KG1 (cell line): ENCODE data around the gene ZNF862.

Experiments
- DNase-seq: peaks from one replicate; lab custom pipeline; 2025; lab: John Stamatoyannopoulos, UW

Gene ZNF862

GRCh38 chr7:149838224-149838991, at the start of gene ZNF862:
Gene ZNF862 (plus strand): TSS chr7:149838375. CDS start chr7:149838612, 237 bp downstream.
- peak; percentile 53 for DNase-seq

GRCh38 chr7:149789101-149789500, 49.1 kb upstream of the ZNF862 start:
- DNase-seq = no peak

GRCh38 chr7:149790146-149790548, 48.0 kb upstream of the ZNF862 start:
- no peak for DNase-seq

- DNase-seq = no peak
Measured at GRCh38 chr7:149790754-149791360, 47.3 kb upstream of the ZNF862 start.

- DNase-seq = no peak
Measured at GRCh38 chr7:149791411-149792219, 46.6 kb upstream of the ZNF862 start.

- DNase-seq = no peak
Measured at GRCh38 chr7:149792220-149792595, 46.0 kb upstream of the ZNF862 start.

- DNase-seq = no peak
Measured at GRCh38 chr7:149793261-149793660, 44.9 kb upstream of the ZNF862 start.

GRCh38 chr7:149794661-149795060, 43.5 kb upstream of the ZNF862 start:
- no peak for DNase-seq

GRCh38 chr7:149795126-149795525, 43.0 kb upstream of the ZNF862 start:
- DNase-seq = no peak

GRCh38 chr7:149796287-149796860, 41.8 kb upstream of the ZNF862 start:
- DNase-seq = no peak

- no peak for DNase-seq
Measured at GRCh38 chr7:149797771-149798170, 40.4 kb upstream of the ZNF862 start.

GRCh38 chr7:149799397-149800168, 38.6 kb upstream of the ZNF862 start:
- no peak for DNase-seq

GRCh38 chr7:149800169-149800555, 38.0 kb upstream of the ZNF862 start:
- DNase-seq = no peak

GRCh38 chr7:149801002-149801566, 37.1 kb upstream of the ZNF862 start:
- no peak for DNase-seq

- DNase-seq = no peak
Measured at GRCh38 chr7:149801816-149802215, 36.4 kb upstream of the ZNF862 start.

GRCh38 chr7:149802966-149803365, 35.2 kb upstream of the ZNF862 start:
- DNase-seq = no peak

GRCh38 chr7:149803551-149804074, 34.6 kb upstream of the ZNF862 start:
- DNase-seq = no peak

GRCh38 chr7:149804106-149804505, 34.1 kb upstream of the ZNF862 start:
- no peak for DNase-seq

- DNase-seq = no peak
Measured at GRCh38 chr7:149806726-149807125, 31.4 kb upstream of the ZNF862 start.

- DNase-seq = no peak
Measured at GRCh38 chr7:149808311-149808710, 29.9 kb upstream of the ZNF862 start.

- DNase-seq = no peak
Measured at GRCh38 chr7:149809215-149809614, 29.0 kb upstream of the ZNF862 start.
